ENCODE results near the gene SMPD4.
A peak's percentile ranks its signal among the peaks of the same experiment; 100 is the strongest.
"Not testable (repeated sequence)": the region's sequence is repeated elsewhere in the genome, so short reads cannot be mapped to it uniquely, and the experiment has no call there.

Gene SMPD4

GRCh38 chr2:130187268-130187667 lies 5.9 kb upstream of the SMPD4 start:
- Histone ChIP-seq H3K9me3 (no peaks in the 10 kb centered on the region), H3K36me3 (peaks cover 15% of the 10 kb centered on the region), H3K27ac (no peak overlapping the region), H3K27me3 (no peaks in the 10 kb centered on the region), H3K4me1 (ENCODE audit: control insufficient read depth in 1 of 2, insufficient read depth in 1 of 2, low read depth in 1 of 2, low read length in 1 of 2) (peaks cover 7 to 9% of the 10 kb centered on the region in 2 experiments), H3K4me3 (ENCODE audit: low read depth in 1 of 2, low read length in 1 of 2) (no peak overlapping the region)
- no peak for TF ChIP-seq CTCF (IDR thresholded peaks at IDR 0.05)

- Histone ChIP-seq H3K9me3 (no peaks in the 10 kb centered on the region), H3K27ac (no peak overlapping the region), H3K4me1 (ENCODE audit: control insufficient read depth in 1 of 2, insufficient read depth in 1 of 2, low read depth in 1 of 2, low read length in 1 of 2) (peaks cover 7 to 9% of the 10 kb centered on the region in 2 experiments), H3K36me3 (peaks cover 13% of the 10 kb centered on the region), H3K4me3 (ENCODE audit: low read depth in 1 of 2, low read length in 1 of 2) (no peak overlapping the region), H3K27me3 (no peaks in the 10 kb centered on the region)
- TF ChIP-seq CTCF (IDR thresholded peaks at IDR 0.05), result no peak
Measured at GRCh38 chr2:130186391-130186790, 5.0 kb upstream of the SMPD4 start.

GRCh38 chr2:130185896-130186295 lies 4.5 kb upstream of the SMPD4 start:
- Histone ChIP-seq H3K4me1 (ENCODE audit: control insufficient read depth in 1 of 2, insufficient read depth in 1 of 2, low read depth in 1 of 2, low read length in 1 of 2) (peaks cover 12 to 13% of the 10 kb centered on the region in 2 experiments), H3K4me3 (ENCODE audit: low read depth in 1 of 2, low read length in 1 of 2) (no peak overlapping the region), H3K27ac (no peak overlapping the region), H3K9me3 (no peaks in the 10 kb centered on the region), H3K36me3 (peaks cover 8% of the 10 kb centered on the region), H3K27me3 (no peaks in the 10 kb centered on the region)
- no peak for TF ChIP-seq CTCF (IDR thresholded peaks at IDR 0.05)

GRCh38 chr2:130185436-130185835 lies 4.0 kb upstream of the SMPD4 start:
- Histone ChIP-seq H3K27me3 (no peaks in the 10 kb centered on the region), H3K27ac (no peak overlapping the region), H3K9me3 (no peaks in the 10 kb centered on the region), H3K4me1 (ENCODE audit: control insufficient read depth in 1 of 2, insufficient read depth in 1 of 2, low read depth in 1 of 2, low read length in 1 of 2) (peaks cover 16 to 17% of the 10 kb centered on the region in 2 experiments), H3K4me3 (ENCODE audit: low read depth in 1 of 2, low read length in 1 of 2) (no peak overlapping the region), H3K36me3 (peaks cover 6% of the 10 kb centered on the region)
- no peak for TF ChIP-seq CTCF (IDR thresholded peaks at IDR 0.05)

GRCh38 chr2:130183512-130184373 lies 2.3 kb upstream of the SMPD4 start:
- H3K27ac ChIP-seq, result no peak overlapping the region
- peaks cover 18 to 19% of the 10 kb centered on the region in 2 experiments for H3K4me1 ChIP-seq (ENCODE audit: control insufficient read depth in 1 of 2, insufficient read depth in 1 of 2, low read depth in 1 of 2, low read length in 1 of 2)
- no peaks in the 10 kb centered on the region for H3K27me3 ChIP-seq
- no peaks in the 10 kb centered on the region for H3K9me3 ChIP-seq
- no peak overlapping the region for H3K4me3 ChIP-seq (ENCODE audit: low read depth in 1 of 2, low read length in 1 of 2)
- H3K36me3 ChIP-seq, result peaks cover 3% of the 10 kb centered on the region
- TF ChIP-seq CTCF (IDR thresholded peaks at IDR 0.05), result no peak

GRCh38 chr2:130182826-130183511 lies 1.6 kb upstream of the SMPD4 start:
- Histone ChIP-seq H3K4me3 (ENCODE audit: low read depth in 1 of 2, low read length in 1 of 2) (peak overlapping the region; percentile 78 to 87), H3K4me1 (ENCODE audit: control insufficient read depth in 1 of 2, insufficient read depth in 1 of 2, low read depth in 1 of 2, low read length in 1 of 2) (peaks cover 18 to 19% of the 10 kb centered on the region in 2 experiments)
- H3K36me3 ChIP-seq, H3K27me3 ChIP-seq, H3K27ac ChIP-seq, H3K9me3 ChIP-seq: not testable (repeated sequence)
